Esophagus muscularis mucosa (tissue), 4 donors: Measurements from ENCODE around the gene UTP18. TPM values are rescaled to one million over a fixed set of nuclear protein-coding genes. Genes with fewer than 3 reads are reported as not detected.

Experiments
- DNase-seq: peaks from one replicate; pipeline ENCODE4 v3.0.0-alpha.2; 2017; ENCODE audit errors: extremely low spot score
- H3K27ac ChIP-seq, 4 donors: fragments of 200-600 bp; sonication (generic); replicated peaks in 1 of 4; 1 replicate in 3 of 4; 2 replicates in 1 of 4; pipeline ENCODE4 v1.5.1; 2016 to 2019; ENCODE audit warnings: mild to moderate bottlenecking in 1 of 4
- H3K27me3 ChIP-seq, 4 donors: fragments of 200-600 bp; sonication (generic); one replicate each; pipeline versions ENCODE4 v1.5.1 to v1.6.0; 2016 to 2019
- H3K36me3 ChIP-seq, 4 donors: fragments of 200-600 bp; sonication (generic); one replicate each; pipeline ENCODE4 v1.5.1; 2016 to 2019
- H3K4me1 ChIP-seq, 4 donors: fragments of 200-600 bp; sonication (generic); one replicate each; pipeline ENCODE4 v1.5.1; 2016 to 2019
- H3K4me3 ChIP-seq, 4 donors: fragments of 200-600 bp; sonication (generic); 1 replicate in 2 of 4; 2 replicates in 2 of 4; pipeline ENCODE4 v1.5.1; 2016 to 2019; ENCODE audit warnings: mild to moderate bottlenecking in 4 of 4, moderate library complexity in 1 of 4
- H3K9me3 ChIP-seq, 4 donors: fragments of 200-600 bp; sonication (generic); 1 replicate in 3 of 4; 2 replicates in 1 of 4; pipeline ENCODE4 v1.5.1; 2016 to 2019
- CTCF ChIP-seq, 3 experiments: fragments of 200-600 bp in 2 of 3; fragments of 450-650 bp in 1 of 3; sonication (generic) in 2 of 3; IDR thresholded peaks; one replicate each; pipeline ENCODE4 v1.5.1; 2017 to 2019; ENCODE audit warnings: antibody characterized with exemption in 3 of 3, mild to moderate bottlenecking in 2 of 3, moderate library complexity in 1 of 3
- EP300 ChIP-seq: sonication (generic); formaldehyde crosslinking; IDR thresholded peaks from one replicate; pipeline ENCODE4 v1.6.1; 2017; ENCODE audit warnings: antibody characterized with exemption
- POLR2A ChIP-seq: fragments of 450-650 bp; IDR thresholded peaks from one replicate; pipeline ENCODE4 v1.6.1; 2017; ENCODE audit warnings: antibody characterized with exemption, moderate library complexity, mild to moderate bottlenecking, low read depth
- POLR2AphosphoS5 ChIP-seq, 2 donors: sonication (generic); formaldehyde crosslinking; IDR thresholded peaks; one replicate each; pipeline ENCODE4 v1.6.1; 2017; ENCODE audit warnings: antibody characterized with exemption in 2 of 2
- WGBS: methylation state at CpG from one replicate; pipeline ENCODE4 v1.1.5; 2018; 5-methylcytosine and 5-hydroxymethylcytosine counted together
- intact Hi-C: fragments of 100-400 bp; cut with DNase I; formaldehyde crosslinking; loops from one replicate; pipeline ENCODE4 v1.15.1; 2023
- total RNA-seq, 4 donors: library from RNA; depleted of rRNA; stranded (reverse); fragments of >200 nt; gene quantifications; one replicate each; pipeline versions ENCODE4 v1.1.0 to v1.2.1, GENCODE V29; 2016

The UTP18 gene
- total RNA-seq, 4 donors from 2014 or later: 17.9 to 29.3 (median 21.1) TPM

GRCh38 chr17:51231999-51232398 lies 28.3 kb upstream of the UTP18 start:
- H3K4me3 ChIP-seq: no peak overlapping the region
- H3K27ac ChIP-seq: no peak overlapping the region
- H3K27me3 ChIP-seq: no peaks in the 10 kb centered on the region
- no peaks in the 10 kb centered on the region for H3K9me3 ChIP-seq
- 83% methylated on average over 4 of the region's 4 CpGs for WGBS
- no peak for TF ChIP-seq CTCF (IDR thresholded peaks at IDR 0.05)
- TF ChIP-seq POLR2AphosphoS5 (IDR thresholded peaks at IDR 0.05): no peak
- TF ChIP-seq POLR2A: no peak
- no peak for TF ChIP-seq EP300
- H3K4me1 ChIP-seq: peaks cover 0 to 8% (median 5%) of the 10 kb centered on the region in 4 donors
- no peaks in the 10 kb centered on the region for H3K36me3 ChIP-seq
- intact Hi-C loops: no loop called here
- no peak for DNase-seq

- intact Hi-C loops: no loop called here
- Histone ChIP-seq H3K27me3 (no peaks in the 10 kb centered on the region), H3K4me1 (peaks cover 0 to 8% (median 5%) of the 10 kb centered on the region in 4 donors), H3K27ac (no peak overlapping the region), H3K4me3 (no peak overlapping the region), H3K9me3 (no peaks in the 10 kb centered on the region), H3K36me3 (no peaks in the 10 kb centered on the region)
- TF ChIP-seq POLR2A (no peak), EP300 (no peak), POLR2AphosphoS5 (IDR thresholded peaks at IDR 0.05) (no peak), CTCF (IDR thresholded peaks at IDR 0.05) (no peak)
- 88% methylated on average over 6 of the region's 6 CpGs for WGBS
- no peak for DNase-seq
Measured at GRCh38 chr17:51234162-51234561, 26.2 kb upstream of the UTP18 start.

- Histone ChIP-seq H3K27ac (no peak overlapping the region), H3K4me3 (no peak overlapping the region), H3K9me3 (no peaks in the 10 kb centered on the region), H3K4me1 (no peaks in the 10 kb centered on the region), H3K36me3 (no peaks in the 10 kb centered on the region), H3K27me3 (no peaks in the 10 kb centered on the region)
- no peak for DNase-seq
- no peak for TF ChIP-seq POLR2A
- TF ChIP-seq EP300: no peak
- TF ChIP-seq CTCF (IDR thresholded peaks at IDR 0.05): no peak
- TF ChIP-seq POLR2AphosphoS5 (IDR thresholded peaks at IDR 0.05): no peak
- intact Hi-C loops: no loop called here
- 83% methylated on average over 6 of the region's 6 CpGs for WGBS
Measured at GRCh38 chr17:51238255-51238887, 22.0 kb upstream of the UTP18 start.

GRCh38 chr17:51240275-51240674 lies 20.1 kb upstream of the UTP18 start:
- intact Hi-C loops: no loop called here
- WGBS: 88% methylated on average over 2 of the region's 2 CpGs

More at GRCh38 chr17:51240275-51240674, 20.1 kb upstream of the UTP18 start:
- no peak overlapping the region for H3K4me3 ChIP-seq
- H3K9me3 ChIP-seq: no peaks in the 10 kb centered on the region
- no peak for DNase-seq
- H3K36me3 ChIP-seq: no peaks in the 10 kb centered on the region
- TF ChIP-seq CTCF (IDR thresholded peaks at IDR 0.05) (no peak), EP300 (no peak), POLR2A (no peak), POLR2AphosphoS5 (IDR thresholded peaks at IDR 0.05) (no peak)
- no peak overlapping the region for H3K27ac ChIP-seq
- no peaks in the 10 kb centered on the region for H3K4me1 ChIP-seq
- no peaks in the 10 kb centered on the region for H3K27me3 ChIP-seq
